GM12892 (cell line): ENCODE measurements around the gene WDFY2.

ENCODE experiments used
- POLR2A ChIP-seq: IDR thresholded peaks from 2 replicates; pipeline ENCODE4 v1.6.1; 2011; ENCODE audit warnings: low read depth, low read length, control low read depth
- POLR2AphosphoS5 ChIP-seq: IDR thresholded peaks from 2 replicates; pipeline ENCODE4 v1.6.1; 2011; ENCODE audit warnings: low read depth, low read length, control low read depth
- TAF1 ChIP-seq: IDR thresholded peaks from 2 replicates; pipeline ENCODE4 v1.6.1; 2011; ENCODE audit warnings: low read depth, mild to moderate bottlenecking, control low read depth, low read length, borderline replicate concordance

DNA sequence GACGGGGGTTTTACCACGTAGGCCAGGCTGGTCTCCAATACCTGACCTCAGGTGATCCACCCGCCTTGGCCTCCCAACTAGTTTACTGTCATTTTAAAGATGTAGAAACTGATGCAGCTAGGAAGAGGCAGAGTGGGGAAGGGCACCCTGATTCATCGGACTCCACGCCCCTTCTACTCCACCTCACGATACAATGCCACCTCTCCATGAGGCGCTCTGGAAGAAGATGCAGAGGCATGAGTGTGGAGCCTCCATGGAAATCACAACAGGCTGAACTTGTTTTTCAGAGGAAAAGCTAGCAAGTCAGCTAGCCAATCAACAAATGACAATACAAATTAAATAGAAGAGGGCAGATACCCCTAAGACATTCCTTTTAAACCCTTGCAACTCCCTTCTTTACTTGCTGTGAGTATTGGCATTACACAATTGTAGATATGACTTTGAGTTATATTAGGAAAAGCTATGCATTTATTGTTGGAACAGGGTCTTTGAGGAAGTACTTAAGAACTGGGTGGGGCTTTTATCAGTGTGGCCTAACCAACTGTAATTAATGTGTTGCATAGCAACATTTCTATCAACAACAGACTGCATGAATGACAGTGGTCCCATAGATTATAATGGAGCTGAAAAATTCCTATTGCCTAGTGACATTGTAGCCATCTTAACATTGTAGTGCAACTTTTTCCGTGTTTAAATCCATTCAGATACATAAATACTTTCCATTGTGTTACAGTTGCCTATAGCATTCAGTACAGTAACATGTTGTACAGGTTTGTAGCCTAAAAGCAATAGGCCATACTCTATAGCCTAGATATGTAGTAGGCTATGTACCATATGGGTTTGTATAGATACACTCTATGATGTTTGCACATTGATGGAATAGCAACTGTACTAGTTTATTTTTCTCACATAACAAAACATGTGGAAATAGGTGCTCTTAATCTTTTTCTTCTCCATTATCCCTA is 17.6 kb downstream of the WDFY2 start:
- no peak for TF ChIP-seq POLR2A
- TF ChIP-seq POLR2AphosphoS5, result no peak
- no peak for TF ChIP-seq TAF1
